Limb (tissue), 2 donors: Measurements from ENCODE around the gene MTCH1.

Experiments used
- DNase-seq, 2 donors: peaks; one replicate each; pipeline ENCODE4 v3.0.0-alpha.2; 2016; ENCODE audit errors: extremely low spot score in 2 of 2

Gene MTCH1

GRCh38 chr6:36970892-36971842 is 14.8 kb downstream of the MTCH1 start:
- no peak for DNase-seq

GRCh38 chr6:36969988-36970891 is 15.8 kb downstream of the MTCH1 start:
- no peak for DNase-seq

GRCh38 chr6:36969240-36969691 is 16.7 kb downstream of the MTCH1 start:
- no peak for DNase-seq

GRCh38 chr6:36968266-36968977 is 17.6 kb downstream of the MTCH1 start:
- DNase-seq = no peak

- DNase-seq = no peak
Observed at GRCh38 chr6:36967757-36968156, 18.2 kb downstream of the MTCH1 start.

GRCh38 chr6:36967301-36967700 is 18.7 kb downstream of the MTCH1 start:
- DNase-seq = no peak

GRCh38 chr6:36964908-36965307 is 21.1 kb downstream of the MTCH1 start:
- no peak for DNase-seq

- no peak for DNase-seq
Observed at GRCh38 chr6:36964349-36964748, 21.6 kb downstream of the MTCH1 start.

- no peak for DNase-seq
Observed at GRCh38 chr6:36963451-36964290, 22.3 kb downstream of the MTCH1 start.

GRCh38 chr6:36962874-36963273 is 23.1 kb downstream of the MTCH1 start:
- DNase-seq = peak in 1 of 2 donors; percentile 67

- no peak for DNase-seq
Observed at GRCh38 chr6:36961441-36962435, 24.3 kb downstream of the MTCH1 start.

GRCh38 chr6:36959555-36960250 is 26.3 kb downstream of the MTCH1 start:
- DNase-seq = no peak

- DNase-seq = no peak
Observed at GRCh38 chr6:36958775-36959554, 27.0 kb downstream of the MTCH1 start.

- DNase-seq = no peak
Observed at GRCh38 chr6:36957773-36958271, 28.2 kb downstream of the MTCH1 start.

GRCh38 chr6:36956446-36956820 is 29.6 kb downstream of the MTCH1 start:
- no peak for DNase-seq

- DNase-seq = no peak
Observed at GRCh38 chr6:36955671-36956445, 30.1 kb downstream of the MTCH1 start.

GRCh38 chr6:36955136-36955535 is 30.9 kb downstream of the MTCH1 start:
- no peak for DNase-seq
